HEK293 (cell line): ENCODE data around the gene STEAP3.

Source experiments
- CTCF ChIA-PET: fragments of 350-600 bp; formaldehyde crosslinking; extraction: SDS; loops from one replicate; lab custom pipeline; 2021; ENCODE audit warnings: antibody characterized with exemption; lab: Yijun Ruan, JAX
- POLR2A ChIA-PET: fragments of 300-600 bp; formaldehyde crosslinking; extraction: SDS; loops from one replicate; lab custom pipeline; 2020; ENCODE audit warnings: antibody characterized with exemption, inconsistent platforms; lab: Yijun Ruan, JAX
- H3K27ac ChIP-seq: fragments of 200-500 bp; sonication (Bioruptor generic); 2 replicates; pipeline ENCODE4 v1.5.1; 2014; ENCODE audit warnings: low read depth, low read length, control low read depth, inconsistent platforms; ENCODE audit errors: extremely low read depth
- H3K36me3 ChIP-seq, 2 experiments: fragments of 200-500 bp in 1 of 2; sonication (Bioruptor generic) in 1 of 2; 1 replicate in 1 of 2; 2 replicates in 1 of 2; pipeline ENCODE4 v1.5.1; 2014 to 2017; ENCODE audit warnings: inconsistent platforms in 2 of 2, low read length in 2 of 2; ENCODE audit not compliant: control insufficient read depth in 2 of 2, insufficient read depth in 1 of 2
- H3K4me1 ChIP-seq: fragments of 200-500 bp; sonication (Bioruptor generic); 2 replicates; pipeline ENCODE4 v1.5.1; 2014; ENCODE audit warnings: mild to moderate bottlenecking, low read length, inconsistent platforms; ENCODE audit not compliant: control insufficient read depth, insufficient read depth
- H3K4me3 ChIP-seq: 2 replicates; pipeline ENCODE4 v1.5.1; 2011; ENCODE audit warnings: low read depth, mild to moderate bottlenecking, control low read depth, low read length, moderate library complexity
- H3K9me3 ChIP-seq: fragments of 200-500 bp; sonication (Bioruptor generic); 2 replicates; pipeline ENCODE4 v1.5.1; 2014; ENCODE audit warnings: low read depth, low read length, inconsistent platforms; ENCODE audit not compliant: control insufficient read depth, insufficient read depth
- GLI2 ChIP-seq: fragments of 450-650 bp; formaldehyde crosslinking; IDR thresholded peaks from 2 replicates; pipeline ENCODE4; 2017; ENCODE audit warnings: missing biosample characterization, missing genetic modification characterization, low read depth, borderline replicate concordance
- KLF16 ChIP-seq: fragments of 450-650 bp; formaldehyde crosslinking; IDR thresholded peaks from 2 replicates; pipeline ENCODE4 v1.5.1; 2017; ENCODE audit warnings: missing biosample characterization, missing genetic modification characterization
- PRDM1 ChIP-seq: fragments of 450-650 bp; formaldehyde crosslinking; IDR thresholded peaks from 2 replicates; pipeline ENCODE4; 2016; ENCODE audit warnings: missing biosample characterization, missing genetic modification characterization
- SALL2 ChIP-seq: fragments of 450-650 bp; formaldehyde crosslinking; IDR thresholded peaks from 2 replicates; pipeline ENCODE4 v1.5.0; 2017; ENCODE audit warnings: missing biosample characterization, mild to moderate bottlenecking, missing genetic modification characterization, borderline replicate concordance
- SCRT1 ChIP-seq: fragments of 450-650 bp; formaldehyde crosslinking; IDR thresholded peaks from 2 replicates; pipeline ENCODE4 v1.5.1; 2016; ENCODE audit warnings: missing biosample characterization, missing genetic modification characterization, borderline replicate concordance
- SCRT2 ChIP-seq: fragments of 450-650 bp; formaldehyde crosslinking; IDR thresholded peaks from 2 replicates; pipeline ENCODE4 v1.5.1; 2016; ENCODE audit warnings: missing biosample characterization, missing genetic modification characterization
- ZEB2 ChIP-seq: fragments of 450-650 bp; formaldehyde crosslinking; IDR thresholded peaks from 2 replicates; pipeline ENCODE4 v1.5.1; 2016; ENCODE audit warnings: missing biosample characterization, missing genetic modification characterization
- ZFP69B ChIP-seq: fragments of 450-650 bp; formaldehyde crosslinking; IDR thresholded peaks from 2 replicates; pipeline ENCODE4 v1.5.1; 2016; ENCODE audit warnings: missing biosample characterization, missing genetic modification characterization
- ZIC2 ChIP-seq: fragments of 450-650 bp; formaldehyde crosslinking; IDR thresholded peaks from 2 replicates; pipeline ENCODE4 v1.5.1; 2016; ENCODE audit warnings: missing biosample characterization, missing genetic modification characterization
- ZNF169 ChIP-seq: fragments of 450-650 bp; formaldehyde crosslinking; IDR thresholded peaks from 2 replicates; pipeline ENCODE4 v1.5.1; 2016; ENCODE audit warnings: missing biosample characterization, missing genetic modification characterization
- ZNF629 ChIP-seq: fragments of 450-650 bp; formaldehyde crosslinking; IDR thresholded peaks from 2 replicates; pipeline ENCODE4 v1.5.1; 2017; ENCODE audit warnings: missing biosample characterization, missing genetic modification characterization
- ZNF664 ChIP-seq: fragments of 450-650 bp; formaldehyde crosslinking; IDR thresholded peaks from 2 replicates; pipeline ENCODE4 v1.5.1; 2016; ENCODE audit warnings: missing biosample characterization, missing genetic modification characterization
- ZSCAN16 ChIP-seq: fragments of 450-650 bp; formaldehyde crosslinking; IDR thresholded peaks from 2 replicates; pipeline ENCODE4 v1.5.1; 2016; ENCODE audit warnings: missing biosample characterization, missing genetic modification characterization
- TF ChIP-seq, protein P1 (sequence below): fragments of 450-650 bp; formaldehyde crosslinking; IDR thresholded peaks from 2 replicates; pipeline ENCODE4 v1.5.1; 2016; ENCODE audit warnings: missing biosample characterization, missing genetic modification characterization
- TF ChIP-seq, protein P2 (sequence below): fragments of 450-650 bp; formaldehyde crosslinking; IDR thresholded peaks from 2 replicates; pipeline ENCODE4 v1.5.1; 2017; ENCODE audit warnings: missing biosample characterization, missing genetic modification characterization

The STEAP3 gene

GRCh38 chr2:119195001-119195400 is 28.6 kb upstream of the STEAP3 start:
- ChIA-PET POLR2A (no interaction called here), CTCF (no interaction called here)
- Histone ChIP-seq H3K4me3 (no peak overlapping the region), H3K9me3 (no peaks in the 10 kb centered on the region), H3K4me1 (no peaks in the 10 kb centered on the region), H3K36me3 (no peaks in the 10 kb centered on the region), H3K27ac (no peak overlapping the region)
- no peak for TF ChIP-seq ZSCAN16
- TF ChIP-seq ZIC2 (tag by site-specific recombination): no peak
- no peak for TF ChIP-seq KLF16
- TF ChIP-seq ZEB2 (tag by site-specific recombination): no peak
- no peak for TF ChIP-seq ZNF169 (tag by site-specific recombination)
- no peak for TF ChIP-seq ZNF629 (tag by site-specific recombination)
- no peak for TF ChIP-seq SALL2 (tag by site-specific recombination)

- no peak overlapping the region for H3K4me3 ChIP-seq
- H3K9me3 ChIP-seq: no peaks in the 10 kb centered on the region
- H3K36me3 ChIP-seq: no peaks in the 10 kb centered on the region
- ChIA-PET CTCF (interaction anchor here (0.6 to 0.7 kb wide), 3 partner anchors 24 to 48 kb away, joined by 3 to 4 read pairs (median 4); no protein-coding TSS in a partner anchor), POLR2A (no interaction called here)
- no peak overlapping the region for H3K27ac ChIP-seq
- H3K4me1 ChIP-seq: no peaks in the 10 kb centered on the region
- TF ChIP-seq ZFP69B (tag by site-specific recombination) (no peak), PRDM1 (tag by site-specific recombination) (no peak), ZNF664 (no peak), SCRT2 (peak; percentile 71; the same call in 1 of the 2 replicates), SCRT1 (tag by site-specific recombination) (0 out of 2 replicates have a peak, but pooled peaks have one; percentile 33)
- TF ChIP-seq, protein P1, sequence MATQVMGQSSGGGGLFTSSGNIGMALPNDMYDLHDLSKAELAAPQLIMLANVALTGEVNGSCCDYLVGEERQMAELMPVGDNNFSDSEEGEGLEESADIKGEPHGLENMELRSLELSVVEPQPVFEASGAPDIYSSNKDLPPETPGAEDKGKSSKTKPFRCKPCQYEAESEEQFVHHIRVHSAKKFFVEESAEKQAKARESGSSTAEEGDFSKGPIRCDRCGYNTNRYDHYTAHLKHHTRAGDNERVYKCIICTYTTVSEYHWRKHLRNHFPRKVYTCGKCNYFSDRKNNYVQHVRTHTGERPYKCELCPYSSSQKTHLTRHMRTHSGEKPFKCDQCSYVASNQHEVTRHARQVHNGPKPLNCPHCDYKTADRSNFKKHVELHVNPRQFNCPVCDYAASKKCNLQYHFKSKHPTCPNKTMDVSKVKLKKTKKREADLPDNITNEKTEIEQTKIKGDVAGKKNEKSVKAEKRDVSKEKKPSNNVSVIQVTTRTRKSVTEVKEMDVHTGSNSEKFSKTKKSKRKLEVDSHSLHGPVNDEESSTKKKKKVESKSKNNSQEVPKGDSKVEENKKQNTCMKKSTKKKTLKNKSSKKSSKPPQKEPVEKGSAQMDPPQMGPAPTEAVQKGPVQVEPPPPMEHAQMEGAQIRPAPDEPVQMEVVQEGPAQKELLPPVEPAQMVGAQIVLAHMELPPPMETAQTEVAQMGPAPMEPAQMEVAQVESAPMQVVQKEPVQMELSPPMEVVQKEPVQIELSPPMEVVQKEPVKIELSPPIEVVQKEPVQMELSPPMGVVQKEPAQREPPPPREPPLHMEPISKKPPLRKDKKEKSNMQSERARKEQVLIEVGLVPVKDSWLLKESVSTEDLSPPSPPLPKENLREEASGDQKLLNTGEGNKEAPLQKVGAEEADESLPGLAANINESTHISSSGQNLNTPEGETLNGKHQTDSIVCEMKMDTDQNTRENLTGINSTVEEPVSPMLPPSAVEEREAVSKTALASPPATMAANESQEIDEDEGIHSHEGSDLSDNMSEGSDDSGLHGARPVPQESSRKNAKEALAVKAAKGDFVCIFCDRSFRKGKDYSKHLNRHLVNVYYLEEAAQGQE: no peak
- TF ChIP-seq, all 188 proteins: peak for 2
Measured at GRCh38 chr2:119195887-119196286, 27.7 kb upstream of the STEAP3 start.

GRCh38 chr2:119196301-119197125 is 27.1 kb upstream of the STEAP3 start:
- Histone ChIP-seq H3K36me3 (no peaks in the 10 kb centered on the region), H3K4me1 (no peaks in the 10 kb centered on the region), H3K4me3 (no peak overlapping the region), H3K27ac (no peak overlapping the region), H3K9me3 (no peaks in the 10 kb centered on the region)
- TF ChIP-seq GLI2 (tag by site-specific recombination) (no peak), SCRT2 (peak; percentile 1; the same call in 1 of the 2 replicates)
- TF ChIP-seq, protein P2, sequence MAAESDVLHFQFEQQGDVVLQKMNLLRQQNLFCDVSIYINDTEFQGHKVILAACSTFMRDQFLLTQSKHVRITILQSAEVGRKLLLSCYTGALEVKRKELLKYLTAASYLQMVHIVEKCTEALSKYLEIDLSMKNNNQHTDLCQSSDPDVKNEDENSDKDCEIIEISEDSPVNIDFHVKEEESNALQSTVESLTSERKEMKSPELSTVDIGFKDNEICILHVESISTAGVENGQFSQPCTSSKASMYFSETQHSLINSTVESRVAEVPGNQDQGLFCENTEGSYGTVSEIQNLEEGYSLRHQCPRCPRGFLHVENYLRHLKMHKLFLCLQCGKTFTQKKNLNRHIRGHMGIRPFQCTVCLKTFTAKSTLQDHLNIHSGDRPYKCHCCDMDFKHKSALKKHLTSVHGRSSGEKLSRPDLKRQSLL (tag by site-specific recombination): no peak
- CTCF ChIA-PET: interaction anchor here (0.6 to 0.7 kb wide), 3 partner anchors 23 to 48 kb away, joined by 3 to 4 read pairs (median 4); no protein-coding TSS in a partner anchor
- POLR2A ChIA-PET: no interaction called here
